GM21390 (cell line): ENCODE data around the gene MBD5.
"Not testable (repeated sequence)": the region's sequence is repeated elsewhere in the genome, so short reads cannot be mapped to it uniquely, and the experiment has no call there.

ENCODE experiments used
- ATAC-seq: cut with Tn5 transposase; IDR thresholded peaks from one replicate; pipeline ENCODE4 v1.9.1; 2021; ENCODE audit not compliant: unreplicated experiment

MBD5 gene

GRCh38 chr2:148021059-148021861 lies at the start of gene MBD5:
Gene MBD5 (plus strand): TSS chr2:148021091.
- ATAC-seq, result peak; percentile 41

- no peak for ATAC-seq
Observed at GRCh38 chr2:147976102-147976501, 44.8 kb upstream of the MBD5 start.

- no peak for ATAC-seq
Observed at GRCh38 chr2:147977679-147978078, 43.2 kb upstream of the MBD5 start.

- ATAC-seq, result no peak
Observed at GRCh38 chr2:147980940-147981528, 39.9 kb upstream of the MBD5 start.

GRCh38 chr2:147989102-147989501 lies 31.8 kb upstream of the MBD5 start:
- ATAC-seq, result no peak

- peak; percentile 92 for ATAC-seq
Observed at GRCh38 chr2:147989809-147990403, 31.0 kb upstream of the MBD5 start.

GRCh38 chr2:147994965-147995364 lies 25.9 kb upstream of the MBD5 start:
- not testable (repeated sequence) for ATAC-seq

GRCh38 chr2:147996828-147997227 lies 24.1 kb upstream of the MBD5 start:
- ATAC-seq, result no peak

- no peak for ATAC-seq
Observed at GRCh38 chr2:147998203-147998602, 22.7 kb upstream of the MBD5 start.

- ATAC-seq, result no peak
Observed at GRCh38 chr2:147999126-147999525, 21.8 kb upstream of the MBD5 start.

GRCh38 chr2:148000095-148000494 lies 20.8 kb upstream of the MBD5 start:
- ATAC-seq, result no peak

- not testable (repeated sequence) for ATAC-seq
Observed at GRCh38 chr2:148002420-148002819, 18.5 kb upstream of the MBD5 start.

GRCh38 chr2:148006249-148007007 lies 14.5 kb upstream of the MBD5 start:
- no peak for ATAC-seq

GRCh38 chr2:148007219-148007900 lies 13.5 kb upstream of the MBD5 start:
- ATAC-seq, result no peak

- ATAC-seq, result not testable (repeated sequence)
Observed at GRCh38 chr2:148008411-148008810, 12.5 kb upstream of the MBD5 start.

- ATAC-seq, result no peak
Observed at GRCh38 chr2:148013876-148014275, 7.0 kb upstream of the MBD5 start.

GRCh38 chr2:148014616-148015015 lies 6.3 kb upstream of the MBD5 start:
- ATAC-seq, result no peak

GRCh38 chr2:148020111-148021058 lies 506 bp upstream of the MBD5 start, which contains the start of gene ORC4:
Gene ORC4 (minus strand): TSS chr2:148020737. CDS start chr2:147975958, 44,779 bp downstream.
- ATAC-seq, result peak; percentile 77

- ATAC-seq, result no peak
Observed at GRCh38 chr2:148021886-148022285, 995 bp downstream of the MBD5 start.

- no peak for ATAC-seq
Observed at GRCh38 chr2:148022351-148022750, 1.5 kb downstream of the MBD5 start.
